Activated naive CD4-positive, alpha-beta T cell treated with anti-CD3 and anti-CD28 coated beads, Interleukin-2, amount 10 ng/mL, durations not matched to agents 7 days and 5 days (primary cell): Measurements from ENCODE around the gene TLK1.
A peak's percentile ranks its signal among the peaks of the same experiment; 100 is the strongest.

Experiments used
- CTCF ChIA-PET: fragments of 350-600 bp; sonication (Branson Sonifier 250); formaldehyde crosslinking; loops from one replicate; lab custom pipeline; 2021; ENCODE audit warnings: antibody characterized with exemption; lab: Charles Lee
- DNase-seq: peaks from one replicate; pipeline ENCODE4 v3.0.0-alpha.2; 2020
- H3K27ac Mint-ChIP-seq: one replicate; pipeline ENCODE4 v1.8.0; 2021; ENCODE audit warnings: mild to moderate bottlenecking, moderate library complexity, mixed read lengths
- H3K27me3 Mint-ChIP-seq: one replicate; pipeline ENCODE4 v1.8.0; 2021; ENCODE audit warnings: mild to moderate bottlenecking, mixed read lengths
- H3K36me3 Mint-ChIP-seq: one replicate; pipeline ENCODE4 v1.8.0; 2021; ENCODE audit warnings: mixed read lengths
- H3K4me1 Mint-ChIP-seq: one replicate; pipeline ENCODE4 v1.8.0; 2021; ENCODE audit warnings: mixed read lengths
- H3K4me3 Mint-ChIP-seq: one replicate; pipeline ENCODE4 v1.8.0; 2021; ENCODE audit warnings: mild to moderate bottlenecking, moderate library complexity, mixed read lengths
- H3K9me3 Mint-ChIP-seq: one replicate; pipeline ENCODE4 v1.8.0; 2021; ENCODE audit warnings: mixed read lengths

Gene TLK1

GRCh38 chr2:170974304-170974993 is 186.2 kb downstream of the TLK1 start:
- no peaks in the 10 kb centered on the region for H3K36me3 Mint-ChIP-seq
- CTCF ChIA-PET = interaction anchor here (0.8 to 5.6 kb wide), 7 partner anchors 10 to 446 kb away, joined by 3 to 37 read pairs (median 3); no protein-coding TSS in a partner anchor

GRCh38 chr2:170973492-170974303 is 187.0 kb downstream of the TLK1 start:
- peaks cover 15% of the 10 kb centered on the region for H3K4me1 Mint-ChIP-seq
- H3K27me3 Mint-ChIP-seq = peaks cover 6% of the 10 kb centered on the region
- H3K27ac Mint-ChIP-seq = peak overlapping the region; percentile 2
- H3K36me3 Mint-ChIP-seq = no peaks in the 10 kb centered on the region
- H3K4me3 Mint-ChIP-seq = peak overlapping the region; percentile 74
- CTCF ChIA-PET = interaction anchor here (0.6 to 5.6 kb wide), 18 partner anchors 11 to 517 kb away, joined by 3 to 37 read pairs (median 4); partner anchors contain the start of gene GORASP2
- H3K9me3 Mint-ChIP-seq = no peaks in the 10 kb centered on the region
- peak; percentile 83 for DNase-seq

More at GRCh38 chr2:170974304-170974993, 186.2 kb downstream of the TLK1 start:
- H3K27ac Mint-ChIP-seq = peak overlapping the region; percentile 2
- H3K9me3 Mint-ChIP-seq = no peaks in the 10 kb centered on the region
- peaks cover 6% of the 10 kb centered on the region for H3K27me3 Mint-ChIP-seq
- H3K4me1 Mint-ChIP-seq = peaks cover 15% of the 10 kb centered on the region
- peak overlapping the region; percentile 69 for H3K4me3 Mint-ChIP-seq
- no peak for DNase-seq

GRCh38 chr2:170973225-170973491 is 187.5 kb downstream of the TLK1 start:
- H3K4me3 Mint-ChIP-seq = peak overlapping the region; percentile 74
- H3K4me1 Mint-ChIP-seq = peaks cover 15% of the 10 kb centered on the region
- H3K36me3 Mint-ChIP-seq = peaks cover 2% of the 10 kb centered on the region

GRCh38 chr2:170972296-170973224 is 188.1 kb downstream of the TLK1 start:
- Mint-ChIP-seq H3K4me3 (peak overlapping the region; percentile 74), H3K4me1 (peaks cover 15% of the 10 kb centered on the region), H3K9me3 (no peaks in the 10 kb centered on the region), H3K36me3 (peaks cover 7% of the 10 kb centered on the region), H3K27ac (no peak overlapping the region), H3K27me3 (peaks cover 6% of the 10 kb centered on the region)
- DNase-seq = no peak
- CTCF ChIA-PET = interaction anchor here (0.6 to 5.6 kb wide), 19 partner anchors 13 to 518 kb away, joined by 3 to 37 read pairs (median 3); partner anchors contain the start of gene GORASP2

More at GRCh38 chr2:170973225-170973491, 187.5 kb downstream of the TLK1 start:
- Mint-ChIP-seq H3K27ac (no peak overlapping the region), H3K9me3 (no peaks in the 10 kb centered on the region), H3K27me3 (peaks cover 6% of the 10 kb centered on the region)
- CTCF ChIA-PET = interaction anchor here (0.6 to 5.6 kb wide), 17 partner anchors 13 to 518 kb away, joined by 3 to 37 read pairs (median 3); partner anchors contain the start of gene GORASP2
- no peak for DNase-seq

GRCh38 chr2:170971071-170971470 is 189.6 kb downstream of the TLK1 start:
- Mint-ChIP-seq H3K36me3 (peaks cover 18% of the 10 kb centered on the region), H3K27ac (no peak overlapping the region), H3K9me3 (no peaks in the 10 kb centered on the region), H3K4me3 (no peak overlapping the region), H3K4me1 (peaks cover 15% of the 10 kb centered on the region), H3K27me3 (peaks cover 6% of the 10 kb centered on the region)
- CTCF ChIA-PET = no interaction called here
- no peak for DNase-seq

- H3K36me3 Mint-ChIP-seq = peaks cover 23% of the 10 kb centered on the region
- DNase-seq = no peak
- no peak overlapping the region for H3K4me3 Mint-ChIP-seq
- H3K9me3 Mint-ChIP-seq = no peaks in the 10 kb centered on the region
- CTCF ChIA-PET = no interaction called here
- no peak overlapping the region for H3K27ac Mint-ChIP-seq
- H3K27me3 Mint-ChIP-seq = peaks cover 6% of the 10 kb centered on the region
- peaks cover 14% of the 10 kb centered on the region for H3K4me1 Mint-ChIP-seq
These were observed 190.7 kb downstream of the TLK1 start for GRCh38 chr2:170969872-170970496.

- H3K4me1 Mint-ChIP-seq = peaks cover 10% of the 10 kb centered on the region
- H3K27ac Mint-ChIP-seq = no peak overlapping the region
- CTCF ChIA-PET = interaction anchor here (0.6 to 1.1 kb wide), 3 partner anchors 40 to 279 kb away, joined by 3 to 5 read pairs (median 3); partner anchors contain the start of gene GORASP2
- H3K4me3 Mint-ChIP-seq = no peak overlapping the region
- peaks cover 27% of the 10 kb centered on the region for H3K36me3 Mint-ChIP-seq
- no peak for DNase-seq
- H3K9me3 Mint-ChIP-seq = no peaks in the 10 kb centered on the region
- peaks cover under 1% of the 10 kb centered on the region for H3K27me3 Mint-ChIP-seq
These were observed 191.7 kb downstream of the TLK1 start for GRCh38 chr2:170969030-170969429.

GRCh38 chr2:170968205-170969003 is 192.3 kb downstream of the TLK1 start:
- Mint-ChIP-seq H3K36me3 (peaks cover 32% of the 10 kb centered on the region), H3K27ac (no peak overlapping the region), H3K27me3 (no peaks in the 10 kb centered on the region), H3K4me1 (peaks cover 9% of the 10 kb centered on the region), H3K4me3 (no peak overlapping the region), H3K9me3 (no peaks in the 10 kb centered on the region)
- CTCF ChIA-PET = interaction anchor here (0.6 to 1.8 kb wide), 5 partner anchors 38 to 448 kb away, joined by 3 to 5 read pairs (median 3); partner anchors contain the start of gene GORASP2
- DNase-seq = no peak

- CTCF ChIA-PET = interaction anchor here (0.9 to 1.8 kb wide), 2 partner anchors 37 to 449 kb away, joined by 3 to 5 read pairs; no protein-coding TSS in a partner anchor
- Mint-ChIP-seq H3K36me3 (peaks cover 35% of the 10 kb centered on the region), H3K27me3 (no peaks in the 10 kb centered on the region), H3K27ac (no peak overlapping the region), H3K4me1 (peaks cover 3% of the 10 kb centered on the region), H3K4me3 (no peak overlapping the region), H3K9me3 (no peaks in the 10 kb centered on the region)
- no peak for DNase-seq
These were observed 193.1 kb downstream of the TLK1 start for GRCh38 chr2:170967553-170967952.

- no peaks in the 10 kb centered on the region for H3K27me3 Mint-ChIP-seq
- H3K36me3 Mint-ChIP-seq = peaks cover 41% of the 10 kb centered on the region
- H3K27ac Mint-ChIP-seq = peak overlapping the region; percentile 42
- H3K9me3 Mint-ChIP-seq = no peaks in the 10 kb centered on the region
- DNase-seq = no peak
- CTCF ChIA-PET = interaction anchor here (1.8 kb wide), 1 partner anchor 450 kb away, joined by 5 read pairs; no protein-coding TSS in a partner anchor
- H3K4me1 Mint-ChIP-seq = no peaks in the 10 kb centered on the region
- no peak overlapping the region for H3K4me3 Mint-ChIP-seq
These were observed 193.9 kb downstream of the TLK1 start for GRCh38 chr2:170966648-170967396.

GRCh38 chr2:170965446-170966225 is 195.1 kb downstream of the TLK1 start:
- CTCF ChIA-PET = interaction anchor here (1.2 kb wide), 1 partner anchor 37 kb away, joined by 7 read pairs; the partner anchor contains the start of gene GORASP2
- Mint-ChIP-seq H3K27ac (no peak overlapping the region), H3K9me3 (no peaks in the 10 kb centered on the region), H3K36me3 (peaks cover 49% of the 10 kb centered on the region), H3K27me3 (no peaks in the 10 kb centered on the region), H3K4me3 (no peak overlapping the region), H3K4me1 (no peaks in the 10 kb centered on the region)
- DNase-seq = no peak
